ENCODE results near the gene SMYD3.

DNA sequence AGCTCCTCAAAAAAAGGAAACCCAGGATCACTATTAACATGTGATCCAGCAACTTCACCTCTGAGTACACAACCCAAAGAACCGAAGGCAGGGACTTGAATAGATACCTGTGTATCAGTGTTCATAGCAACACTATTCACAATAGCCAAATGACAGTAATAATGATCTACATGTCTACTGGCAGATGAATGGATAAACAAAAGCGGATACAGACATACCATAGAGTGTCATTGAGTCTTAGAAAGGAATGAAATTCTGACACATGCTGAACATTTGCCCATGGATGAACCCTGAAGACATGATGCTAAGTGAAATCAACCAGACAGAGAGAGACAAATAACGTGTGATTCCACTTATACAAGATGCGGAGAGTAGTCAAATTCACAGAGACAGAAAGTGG, 788.1 kb downstream of the SMYD3 start:
- TF ChIP-seq, protein P1, sequence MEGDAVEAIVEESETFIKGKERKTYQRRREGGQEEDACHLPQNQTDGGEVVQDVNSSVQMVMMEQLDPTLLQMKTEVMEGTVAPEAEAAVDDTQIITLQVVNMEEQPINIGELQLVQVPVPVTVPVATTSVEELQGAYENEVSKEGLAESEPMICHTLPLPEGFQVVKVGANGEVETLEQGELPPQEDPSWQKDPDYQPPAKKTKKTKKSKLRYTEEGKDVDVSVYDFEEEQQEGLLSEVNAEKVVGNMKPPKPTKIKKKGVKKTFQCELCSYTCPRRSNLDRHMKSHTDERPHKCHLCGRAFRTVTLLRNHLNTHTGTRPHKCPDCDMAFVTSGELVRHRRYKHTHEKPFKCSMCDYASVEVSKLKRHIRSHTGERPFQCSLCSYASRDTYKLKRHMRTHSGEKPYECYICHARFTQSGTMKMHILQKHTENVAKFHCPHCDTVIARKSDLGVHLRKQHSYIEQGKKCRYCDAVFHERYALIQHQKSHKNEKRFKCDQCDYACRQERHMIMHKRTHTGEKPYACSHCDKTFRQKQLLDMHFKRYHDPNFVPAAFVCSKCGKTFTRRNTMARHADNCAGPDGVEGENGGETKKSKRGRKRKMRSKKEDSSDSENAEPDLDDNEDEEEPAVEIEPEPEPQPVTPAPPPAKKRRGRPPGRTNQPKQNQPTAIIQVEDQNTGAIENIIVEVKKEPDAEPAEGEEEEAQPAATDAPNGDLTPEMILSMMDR (IDR thresholded peaks at IDR 0.05) = no peak
- no peak for TF ChIP-seq POLR2A (IDR thresholded peaks at IDR 0.05)

All from adrenal gland (tissue), 5 donors.